Activated CD8-positive, alpha-beta memory T cell treated with anti-CD3 and anti-CD28 coated beads, Interleukin-2, amount 10 ng/mL, durations not matched to agents 7 days and 5 days (primary cell): ENCODE data around the gene C1orf198. TPM values are rescaled to one million over a fixed set of nuclear protein-coding genes. Genes with fewer than 3 reads are reported as not detected.

Experiments used
- total RNA-seq, 2 experiments: library from RNA; stranded (reverse); gene quantifications; one replicate each; pipeline ENCODE4 v1.2.3, GENCODE V29; 2021

Gene C1orf198
- total RNA-seq, 2 experiments from 2014 or later, result 1.8 to 3.6 TPM

Other genes starting within 250 kb of the C1orf198 start
- 10 to 100 TPM; 25.8 to 35.8 TPM for gene COG2, start 226.0 kb downstream of the C1orf198 start, total RNA-seq
- gene AGT, start 154.4 kb downstream of the C1orf198 start, total RNA-seq, result not detected
- gene CAPN9, start 121.1 kb downstream of the C1orf198 start, total RNA-seq, result not detected
- 10 to 100 TPM; 30.8 to 39.2 TPM for gene TTC13, start 110.3 kb upstream of the C1orf198 start, total RNA-seq
- 10 to 100 TPM; 12.9 to 16.0 TPM for gene ARV1, start 110.6 kb upstream of the C1orf198 start, total RNA-seq
- gene FAM89A, start 171.7 kb upstream of the C1orf198 start, total RNA-seq, result 1 to 10 TPM; 5.9 to 9.8 TPM